ENCODE measurements around the gene GPATCH1.
"Not testable (repeated sequence)": the region's sequence is repeated elsewhere in the genome, so short reads cannot be mapped to it uniquely, and the experiment has no call there.

The GPATCH1 gene

DNA sequence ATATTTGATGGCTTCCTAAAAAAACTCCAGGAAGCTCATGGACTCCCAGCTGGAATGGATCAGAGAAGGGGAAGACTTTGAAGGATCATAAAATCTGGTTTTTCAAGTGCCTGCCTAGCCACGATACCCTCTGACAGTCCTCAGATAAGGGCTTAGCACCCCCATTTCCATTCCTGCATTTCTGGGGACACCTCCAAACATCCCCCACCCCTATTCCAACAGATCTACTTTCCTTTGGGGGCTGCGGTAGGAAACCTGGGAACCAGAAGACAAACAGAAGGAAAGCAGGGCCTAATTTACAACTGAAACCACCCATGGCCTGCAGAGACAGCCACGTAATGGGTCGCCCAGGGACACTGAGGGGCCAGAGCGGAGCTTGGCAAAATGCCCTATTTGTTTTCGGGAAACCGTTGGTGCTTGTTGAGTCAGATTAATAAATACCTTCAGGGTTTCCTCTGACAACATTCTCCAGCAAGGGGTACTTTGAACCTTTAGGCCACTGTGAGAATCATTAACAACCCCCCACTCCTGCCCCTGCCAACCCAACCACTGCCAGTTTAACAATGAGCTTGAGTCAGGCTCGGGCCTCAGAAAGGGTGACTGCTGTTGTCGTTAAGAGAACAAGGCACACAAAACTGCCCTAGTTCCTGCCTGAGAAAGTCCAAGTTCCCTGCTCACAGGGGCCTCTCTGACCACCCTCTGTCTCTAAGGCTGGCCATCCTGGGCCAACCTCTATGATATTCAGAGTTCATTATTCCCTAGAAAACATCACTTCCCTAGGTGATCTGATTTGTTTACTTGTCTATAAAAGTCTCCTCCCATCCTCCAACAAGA is 39.8 kb upstream of the GPATCH1 start:
- H3K9me2 ChIP-seq (ENCODE audit: low read depth, low read length) = no peaks in the 10 kb centered on the region
- peaks cover 4% of the 10 kb centered on the region; the same call in 1 of the 2 replicates for H3K36me3 ChIP-seq (ENCODE audit: insufficient read depth, low read length)
- no peaks in the 10 kb centered on the region for H3F3A ChIP-seq (ENCODE audit: insufficient read depth, low read length)
- H3K27ac ChIP-seq (ENCODE audit: low read depth, low read length, poor library complexity, severe bottlenecking) = no peak overlapping the region
- TF ChIP-seq EZH2 (IDR thresholded peaks at IDR 0.05; ENCODE audit: borderline replicate concordance, low read length) = no peak
- TF ChIP-seq, protein P1, sequence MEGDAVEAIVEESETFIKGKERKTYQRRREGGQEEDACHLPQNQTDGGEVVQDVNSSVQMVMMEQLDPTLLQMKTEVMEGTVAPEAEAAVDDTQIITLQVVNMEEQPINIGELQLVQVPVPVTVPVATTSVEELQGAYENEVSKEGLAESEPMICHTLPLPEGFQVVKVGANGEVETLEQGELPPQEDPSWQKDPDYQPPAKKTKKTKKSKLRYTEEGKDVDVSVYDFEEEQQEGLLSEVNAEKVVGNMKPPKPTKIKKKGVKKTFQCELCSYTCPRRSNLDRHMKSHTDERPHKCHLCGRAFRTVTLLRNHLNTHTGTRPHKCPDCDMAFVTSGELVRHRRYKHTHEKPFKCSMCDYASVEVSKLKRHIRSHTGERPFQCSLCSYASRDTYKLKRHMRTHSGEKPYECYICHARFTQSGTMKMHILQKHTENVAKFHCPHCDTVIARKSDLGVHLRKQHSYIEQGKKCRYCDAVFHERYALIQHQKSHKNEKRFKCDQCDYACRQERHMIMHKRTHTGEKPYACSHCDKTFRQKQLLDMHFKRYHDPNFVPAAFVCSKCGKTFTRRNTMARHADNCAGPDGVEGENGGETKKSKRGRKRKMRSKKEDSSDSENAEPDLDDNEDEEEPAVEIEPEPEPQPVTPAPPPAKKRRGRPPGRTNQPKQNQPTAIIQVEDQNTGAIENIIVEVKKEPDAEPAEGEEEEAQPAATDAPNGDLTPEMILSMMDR (IDR thresholded peaks at IDR 0.05; ENCODE audit: low read length) = no peak
- no peak overlapping the region for H2AFZ ChIP-seq (ENCODE audit: low read length)
- no peaks in the 10 kb centered on the region for H3K79me2 ChIP-seq (ENCODE audit: insufficient read depth, low read length)
- no peaks in the 10 kb centered on the region for H4K20me1 ChIP-seq (ENCODE audit: insufficient read depth, low read length)
- no peaks in the 10 kb centered on the region for H3K4me1 ChIP-seq (ENCODE audit: insufficient read depth, low read length, severe bottlenecking)
- H3K27me3 ChIP-seq (ENCODE audit: insufficient read depth, low read length) = no peaks in the 10 kb centered on the region
- H3K4me2 ChIP-seq (ENCODE audit: low read length) = no peak overlapping the region
- H3K4me3 ChIP-seq (ENCODE audit: low read depth, low read length, poor library complexity, severe bottlenecking) = no peak overlapping the region
- H3K9me3 ChIP-seq (ENCODE audit: low read length) = no peaks in the 10 kb centered on the region
- H3K9ac ChIP-seq (ENCODE audit: low read length) = no peak overlapping the region

DNA sequence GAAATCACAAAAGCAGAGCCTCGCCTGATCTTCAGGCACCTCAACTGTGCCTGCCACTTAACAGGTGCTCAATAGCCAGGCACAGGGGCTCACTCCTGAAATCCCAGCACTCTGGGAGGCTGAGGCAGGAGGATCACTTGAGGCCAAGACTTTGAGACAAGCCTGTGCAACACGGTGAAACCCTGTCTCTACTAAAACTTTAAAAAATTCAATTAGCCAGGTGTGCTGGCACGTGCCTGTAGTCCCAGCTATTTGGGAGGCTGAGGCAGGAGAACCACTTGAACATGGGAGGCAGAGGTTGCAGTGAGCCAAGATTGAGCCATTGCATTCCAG is 39.2 kb upstream of the GPATCH1 start:
- not testable (repeated sequence) for H3F3A ChIP-seq (ENCODE audit: insufficient read depth, low read length); H3K9ac ChIP-seq (ENCODE audit: low read length); H3K4me3 ChIP-seq (ENCODE audit: low read depth, low read length, poor library complexity, severe bottlenecking); H3K36me3 ChIP-seq (ENCODE audit: insufficient read depth, low read length); H3K79me2 ChIP-seq (ENCODE audit: insufficient read depth, low read length); H4K20me1 ChIP-seq (ENCODE audit: insufficient read depth, low read length); H3K27me3 ChIP-seq (ENCODE audit: insufficient read depth, low read length); H3K4me1 ChIP-seq (ENCODE audit: insufficient read depth, low read length, severe bottlenecking); H3K9me3 ChIP-seq (ENCODE audit: low read length); H3K9me2 ChIP-seq (ENCODE audit: low read depth, low read length); H3K4me2 ChIP-seq (ENCODE audit: low read length); H2AFZ ChIP-seq (ENCODE audit: low read length); H3K27ac ChIP-seq (ENCODE audit: low read depth, low read length, poor library complexity, severe bottlenecking)

DNA sequence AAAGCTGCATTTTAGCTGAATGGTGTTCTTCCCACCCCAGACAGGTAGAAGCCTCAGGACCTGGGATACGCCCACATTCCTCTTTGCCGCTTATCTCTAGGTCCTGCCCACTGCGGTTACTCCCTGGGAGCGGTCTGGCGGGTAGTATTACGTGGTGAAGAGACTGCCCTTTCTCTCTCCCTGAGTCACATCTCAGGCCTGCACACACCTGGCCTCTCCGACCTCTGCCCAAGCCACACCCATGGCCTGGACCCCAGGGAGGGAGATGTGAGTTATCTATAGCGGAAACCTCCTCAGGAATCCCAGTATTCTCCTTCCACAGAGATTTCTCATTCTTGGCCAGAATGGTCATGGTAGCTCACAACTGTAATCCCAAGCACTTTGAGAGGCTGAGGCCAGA is 33.6 kb upstream of the GPATCH1 start:
- no peaks in the 10 kb centered on the region for H3K9me3 ChIP-seq (ENCODE audit: low read length)
- 0 out of 2 replicates have a peak, but pooled peaks cover 2% of the 10 kb centered on the region for H3K36me3 ChIP-seq (ENCODE audit: insufficient read depth, low read length)
- H2AFZ ChIP-seq (ENCODE audit: low read length) = no peak overlapping the region
- no peaks in the 10 kb centered on the region for H3K9me2 ChIP-seq (ENCODE audit: low read depth, low read length)
- H3F3A ChIP-seq (ENCODE audit: insufficient read depth, low read length) = no peaks in the 10 kb centered on the region
- H3K79me2 ChIP-seq (ENCODE audit: insufficient read depth, low read length) = no peaks in the 10 kb centered on the region
- no peaks in the 10 kb centered on the region for H3K4me1 ChIP-seq (ENCODE audit: insufficient read depth, low read length, severe bottlenecking)
- TF ChIP-seq EZH2 (IDR thresholded peaks at IDR 0.05; ENCODE audit: borderline replicate concordance, low read length) = no peak
- TF ChIP-seq, protein P1 (IDR thresholded peaks at IDR 0.05; ENCODE audit: low read length) = no peak
- no peaks in the 10 kb centered on the region for H3K27me3 ChIP-seq (ENCODE audit: insufficient read depth, low read length)
- H3K4me3 ChIP-seq (ENCODE audit: low read depth, low read length, poor library complexity, severe bottlenecking) = no peak overlapping the region
- no peak overlapping the region for H3K4me2 ChIP-seq (ENCODE audit: low read length)
- no peak overlapping the region for H3K27ac ChIP-seq (ENCODE audit: low read depth, low read length, poor library complexity, severe bottlenecking)
- H3K9ac ChIP-seq (ENCODE audit: low read length) = no peak overlapping the region
- H4K20me1 ChIP-seq (ENCODE audit: insufficient read depth, low read length) = no peaks in the 10 kb centered on the region
